PC-3 (cell line): Measurements from ENCODE around the gene ADAM23. TPM values are rescaled to one million over a fixed set of nuclear protein-coding genes. Genes with fewer than 3 reads are reported as not detected.

Source experiments
- ATAC-seq: fragments of 200-7000 bp; cut with Tn5 transposase; 2 replicates; pipeline ENCODE4 v1.9.1; 2020; ENCODE audit warnings: mild to moderate bottlenecking, moderate library complexity
- BruUV-seq: library from RNA; stranded (reverse); fragments of 400-500 nt; replicated peaks from 2 replicates; lab custom pipeline; 2021; lab: Mats Ljungman, UMichigan
- CTCF ChIA-PET: fragments of 300-600 bp; sonication (Branson Sonifier 250); formaldehyde crosslinking; loops from one replicate; lab custom pipeline; 2022; ENCODE audit warnings: antibody characterized with exemption; lab: Charles Lee
- POLR2A ChIA-PET: fragments of 300-600 bp; sonication (Branson Sonifier 250); formaldehyde crosslinking; loops from one replicate; lab custom pipeline; 2022; ENCODE audit warnings: antibody characterized with exemption; ENCODE audit not compliant: unreplicated experiment; lab: Charles Lee
- DNase-seq: peaks from one replicate; pipeline ENCODE4 v3.0.0-alpha.2; 2015
- H2AFZ ChIP-seq: fragments of 300-600 bp; sonication (generic); 2 replicates; pipeline ENCODE4 v1.6.0; 2016; ENCODE audit warnings: antibody characterized with exemption, low read length
- H3F3A ChIP-seq: fragments of 300-600 bp; sonication (generic); one replicate; pipeline ENCODE4 v1.6.0; 2017; ENCODE audit warnings: antibody characterized with exemption, low read length, control low read depth, mild to moderate bottlenecking; ENCODE audit not compliant: unreplicated experiment
- H3K27ac ChIP-seq: fragments of 300-600 bp; sonication (generic); 2 replicates; pipeline ENCODE4 v1.5.1; 2016; ENCODE audit warnings: mild to moderate bottlenecking, low read length
- H3K27me3 ChIP-seq: fragments of 300-600 bp; sonication (generic); 2 replicates; pipeline ENCODE4 v1.6.1; 2016; ENCODE audit warnings: low read length, mixed read lengths
- H3K36me3 ChIP-seq: fragments of 300-600 bp; sonication (generic); 2 replicates; pipeline ENCODE4 v1.6.1; 2016; ENCODE audit warnings: low read depth, mixed run types, low read length, mixed read lengths
- H3K4me1 ChIP-seq: fragments of 300-600 bp; sonication (generic); 2 replicates; pipeline ENCODE4 v1.5.1; 2016; ENCODE audit warnings: low read length; ENCODE audit not compliant: insufficient read depth
- H3K4me2 ChIP-seq: fragments of 300-600 bp; sonication (generic); 2 replicates; pipeline ENCODE4 v1.6.0; 2016; ENCODE audit warnings: low read length
- H3K4me3 ChIP-seq: fragments of 300-600 bp; sonication (generic); 2 replicates; pipeline ENCODE4 v1.5.1; 2016; ENCODE audit warnings: mild to moderate bottlenecking, low read length, mixed read lengths
- H3K79me2 ChIP-seq: fragments of 300-600 bp; sonication (generic); 2 replicates; pipeline ENCODE4 v1.6.1; 2017; ENCODE audit warnings: low read length, mixed read lengths
- H3K9ac ChIP-seq: fragments of 300-600 bp; sonication (generic); 2 replicates; pipeline ENCODE4 v1.6.0; 2016; ENCODE audit warnings: mild to moderate bottlenecking, low read length
- H3K9me2 ChIP-seq: fragments of 300-600 bp; sonication (generic); replicated peaks from 2 replicates; pipeline ENCODE4 v1.6.1; 2016; ENCODE audit warnings: mixed run types, low read length, mixed read lengths
- H3K9me3 ChIP-seq: fragments of 300-600 bp; sonication (generic); 2 replicates; pipeline ENCODE4 v1.6.1; 2016; ENCODE audit warnings: low read length, mixed read lengths
- H4K20me1 ChIP-seq: fragments of 300-600 bp; sonication (generic); 2 replicates; pipeline ENCODE4 v1.6.1; 2016; ENCODE audit warnings: low read length, mixed read lengths
- CTCF ChIP-seq: fragments of 300-600 bp; sonication (generic); conservative IDR thresholded peaks from 2 replicates; pipeline ENCODE4 v1.5.1; 2017; ENCODE audit warnings: antibody characterized with exemption, low read depth, mild to moderate bottlenecking, low read length
- EZH2 ChIP-seq: fragments of 300-600 bp; sonication (generic); IDR thresholded peaks from one replicate; pipeline ENCODE4 v1.6.1; 2017; ENCODE audit warnings: antibody characterized with exemption, mild to moderate bottlenecking, low read length; ENCODE audit not compliant: unreplicated experiment
- EZH2phosphoT487 ChIP-seq: fragments of 300-600 bp; sonication (generic); IDR thresholded peaks from 2 replicates; pipeline ENCODE4 v1.6.1; 2018; ENCODE audit warnings: mild to moderate bottlenecking, antibody characterized with exemption, low read length, borderline replicate concordance
- intact Hi-C: fragments of 100-400 bp; cut with micrococcal nuclease; formaldehyde crosslinking; loops from 2 replicates; pipeline ENCODE4 v1.9.0; 2023
- total RNA-seq: library from RNA; depleted of rRNA; stranded (reverse); fragments of >200 nt; gene quantifications from 2 replicates; pipeline ENCODE4 v1.2.3, GENCODE V29; 2014

ADAM23 gene
- total RNA-seq, 1 experiment from 2014 or later, result 0.22 TPM

GRCh38 chr2:206543073-206543472, 99.7 kb downstream of the ADAM23 start:
- no peaks in the 10 kb centered on the region for H3K4me1 ChIP-seq
- intact Hi-C loops, result no loop called here
- H3K36me3 ChIP-seq, result no peaks in the 10 kb centered on the region
- no peak overlapping the region for H2AFZ ChIP-seq
- DNase-seq (no peak), ATAC-seq (no peak)
- ChIA-PET CTCF (no interaction called here), POLR2A (no interaction called here)
- H3K79me2 ChIP-seq, result no peaks in the 10 kb centered on the region
- H4K20me1 ChIP-seq, result no peaks in the 10 kb centered on the region
- peaks cover 29% of the 10 kb centered on the region for H3K27me3 ChIP-seq
- H3K27ac ChIP-seq, result no peak overlapping the region
- H3F3A ChIP-seq, result no peaks in the 10 kb centered on the region
- no TSS peak for BruUV-seq
- H3K9ac ChIP-seq, result no peak overlapping the region
- no peak overlapping the region for H3K4me3 ChIP-seq
- no peaks in the 10 kb centered on the region for H3K9me2 ChIP-seq
- no peaks in the 10 kb centered on the region for H3K9me3 ChIP-seq
- H3K4me2 ChIP-seq, result no peak overlapping the region
- TF ChIP-seq EZH2, result no peak
- no peak for TF ChIP-seq CTCF
- TF ChIP-seq EZH2phosphoT487, result no peak

- Histone ChIP-seq H3K36me3 (no peaks in the 10 kb centered on the region), H3K27me3 (peaks cover 8% of the 10 kb centered on the region; the same call in 1 of the 2 replicates), H3K9me3 (no peaks in the 10 kb centered on the region), H3K9me2 (no peaks in the 10 kb centered on the region), H3K79me2 (no peaks in the 10 kb centered on the region), H4K20me1 (no peaks in the 10 kb centered on the region), H3K4me1 (no peaks in the 10 kb centered on the region), H2AFZ (no peak overlapping the region), H3K9ac (no peak overlapping the region), H3F3A (no peaks in the 10 kb centered on the region), H3K4me2 (no peak overlapping the region), H3K27ac (no peak overlapping the region), H3K4me3 (no peak overlapping the region)
- BruUV-seq, result no TSS peak
- ATAC-seq, result no peak
- TF ChIP-seq CTCF (no peak), EZH2 (no peak), EZH2phosphoT487 (no peak)
- intact Hi-C loops, result no loop called here
- POLR2A ChIA-PET, result no interaction called here
- no peak for DNase-seq
- CTCF ChIA-PET, result no interaction called here
These were observed 105.1 kb downstream of the ADAM23 start for GRCh38 chr2:206548383-206548782.

GRCh38 chr2:206555721-206556120, 112.4 kb downstream of the ADAM23 start:
- H3K4me3 ChIP-seq, result no peak overlapping the region
- H3K36me3 ChIP-seq, result no peaks in the 10 kb centered on the region
- no peak for DNase-seq
- ATAC-seq, result no peak
- peaks cover 17% of the 10 kb centered on the region for H3K4me1 ChIP-seq
- H4K20me1 ChIP-seq, result no peaks in the 10 kb centered on the region
- intact Hi-C loops, result loop anchor here (1.0 to 5.0 kb wide), 4 partner anchors 69 to 226 kb away; partner anchors contain the start of genes FASTKD2 and MDH1B
- H3K9ac ChIP-seq, result no peak overlapping the region
- TF ChIP-seq EZH2phosphoT487 (no peak), CTCF (no peak), EZH2 (no peak)
- H3K4me2 ChIP-seq, result no peak overlapping the region
- POLR2A ChIA-PET, result no interaction called here
- no peaks in the 10 kb centered on the region for H3K9me3 ChIP-seq
- H2AFZ ChIP-seq, result no peak overlapping the region
- no peaks in the 10 kb centered on the region for H3F3A ChIP-seq
- H3K79me2 ChIP-seq, result no peaks in the 10 kb centered on the region
- no TSS peak for BruUV-seq
- no peaks in the 10 kb centered on the region for H3K9me2 ChIP-seq
- H3K27me3 ChIP-seq, result peaks cover 4% of the 10 kb centered on the region; the same call in 1 of the 2 replicates
- H3K27ac ChIP-seq, result no peak overlapping the region
- CTCF ChIA-PET, result interaction anchor here (0.7 kb wide), 1 partner anchor 141 kb away, joined by 3 read pairs; no protein-coding TSS in a partner anchor
